ENCODE data around the gene SLC26A4.

SLC26A4 gene

GRCh38 chr7:107697321-107698049 is 36.9 kb downstream of the SLC26A4 start:
- no peak for DNase-seq

GRCh38 chr7:107700570-107700969 is 39.9 kb downstream of the SLC26A4 start:
- no peak for DNase-seq

DNA sequence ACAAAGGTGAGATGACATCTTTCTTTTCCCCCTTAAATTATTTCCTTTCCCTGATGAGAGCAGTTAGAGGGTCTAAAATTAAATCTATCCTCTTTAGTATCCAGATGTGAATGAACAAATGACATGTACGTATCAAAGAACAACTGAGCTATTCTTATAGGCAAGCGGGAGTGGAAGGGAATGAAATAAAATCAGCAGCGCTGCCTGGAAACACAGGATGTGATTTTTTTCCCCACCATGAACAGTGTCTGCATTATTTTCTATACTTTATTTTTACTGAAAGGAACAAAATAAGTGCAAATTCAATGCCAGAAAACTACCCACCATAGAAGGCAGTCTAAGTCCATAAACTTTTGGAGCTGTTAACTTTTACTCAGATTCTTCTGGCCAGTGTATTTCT is 40.6 kb downstream of the SLC26A4 start:
- no peak for DNase-seq

- no peak for DNase-seq
Measured at GRCh38 chr7:107703219-107703618, 42.6 kb downstream of the SLC26A4 start.

- DNase-seq: no peak
Measured at GRCh38 chr7:107703872-107704271, 43.2 kb downstream of the SLC26A4 start.

DNA sequence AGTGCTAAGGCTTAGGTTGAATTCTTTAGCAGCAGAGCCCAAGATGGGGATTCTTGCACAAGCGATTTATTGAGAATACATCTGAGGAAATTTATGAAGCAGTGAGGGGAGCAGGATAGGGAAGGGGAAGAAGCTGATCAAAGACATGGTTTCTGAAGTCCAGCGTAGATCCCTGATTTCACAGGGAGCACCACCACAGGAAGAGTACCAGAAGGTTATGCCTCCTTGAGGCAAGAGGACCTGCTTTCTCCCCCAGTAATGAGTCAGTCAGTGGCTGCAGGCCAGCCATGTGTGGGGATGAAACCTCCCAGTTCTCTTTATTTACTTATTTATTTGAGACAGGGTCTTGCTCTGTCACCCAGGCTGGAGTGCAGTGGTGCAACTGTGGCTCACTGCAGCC is 48.3 kb downstream of the SLC26A4 start:
- DNase-seq: no peak

GRCh38 chr7:107711301-107711700 is 50.7 kb downstream of the SLC26A4 start:
- no peak for DNase-seq

DNA sequence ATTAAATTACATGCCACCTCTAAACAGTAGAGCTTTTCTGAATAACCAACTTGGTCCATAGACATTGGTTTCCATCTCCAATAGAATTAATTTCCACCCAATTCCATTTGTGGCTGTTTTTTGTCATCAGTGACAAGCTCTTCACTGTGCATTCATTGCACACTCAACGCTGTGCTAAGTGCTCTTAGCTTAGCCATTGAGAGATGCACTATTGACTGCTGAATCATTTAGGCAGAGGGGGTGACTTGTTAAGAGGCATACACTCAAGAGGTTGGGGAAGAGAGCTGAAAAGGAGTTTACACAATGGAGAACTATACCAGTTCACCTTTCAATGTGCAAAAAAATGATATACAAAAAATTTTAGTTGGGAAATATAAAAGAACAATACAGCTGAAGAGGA is 51.4 kb downstream of the SLC26A4 start:
- DNase-seq: no peak

GRCh38 chr7:107712896-107713295 is 52.3 kb downstream of the SLC26A4 start:
- DNase-seq: no peak

GRCh38 chr7:107715531-107715930 is 54.9 kb downstream of the SLC26A4 start:
- DNase-seq: no peak

GRCh38 chr7:107718456-107719193 is 58.0 kb downstream of the SLC26A4 start:
- no peak for DNase-seq

GRCh38 chr7:107721286-107721685 is 60.7 kb downstream of the SLC26A4 start:
- no peak for DNase-seq

DNA sequence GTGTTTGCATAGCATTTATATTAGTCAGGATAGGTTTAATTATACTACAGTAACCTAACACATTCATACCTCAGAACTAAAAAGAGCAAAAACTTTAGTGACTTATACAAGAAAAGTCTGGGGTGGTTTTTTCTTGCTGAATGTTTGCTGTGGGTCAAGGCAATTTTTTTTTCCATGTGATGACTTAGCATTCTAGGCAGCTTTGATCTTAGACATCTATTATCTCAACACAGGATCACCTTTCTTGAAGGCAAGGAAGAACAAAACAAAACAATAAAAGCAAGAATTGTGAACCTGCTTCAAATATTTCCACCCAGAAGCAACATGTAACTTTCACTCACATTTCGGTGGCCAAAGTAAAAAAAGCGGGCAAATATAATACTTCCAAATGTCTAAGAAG is 62.6 kb downstream of the SLC26A4 start:
- no peak for DNase-seq

DNA sequence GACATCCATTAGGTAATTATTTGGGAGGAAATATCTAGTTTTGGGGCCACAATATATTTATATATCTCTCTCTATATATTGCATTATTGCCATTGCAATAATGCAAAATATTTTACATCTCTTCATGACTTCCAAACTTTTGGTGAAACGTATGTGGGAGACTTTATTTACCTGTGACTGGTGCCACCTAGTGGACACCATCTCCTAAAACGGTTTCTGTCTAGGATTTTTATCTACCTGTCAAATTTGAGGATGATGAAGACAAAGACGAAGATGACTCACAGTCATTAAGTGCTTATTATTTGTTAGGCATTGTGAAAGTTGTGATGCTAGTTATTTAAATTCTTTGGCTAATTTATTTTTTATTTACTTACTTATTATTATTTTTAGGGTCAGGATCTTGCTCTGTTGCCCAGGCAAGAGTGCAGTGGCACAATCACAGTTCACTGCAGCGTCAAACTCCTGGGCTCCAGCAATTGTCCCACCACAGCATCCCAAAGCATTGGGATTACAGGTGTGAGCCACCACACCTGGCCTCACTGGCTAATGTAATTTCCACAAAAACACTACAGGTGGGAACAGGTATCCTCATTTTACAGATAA is 64.6 kb downstream of the SLC26A4 start:
- DNase-seq: no peak

GRCh38 chr7:107726356-107727130 is 65.9 kb downstream of the SLC26A4 start:
- no peak for DNase-seq

- no peak for DNase-seq
Measured at GRCh38 chr7:107728276-107728675, 67.6 kb downstream of the SLC26A4 start.

DNA sequence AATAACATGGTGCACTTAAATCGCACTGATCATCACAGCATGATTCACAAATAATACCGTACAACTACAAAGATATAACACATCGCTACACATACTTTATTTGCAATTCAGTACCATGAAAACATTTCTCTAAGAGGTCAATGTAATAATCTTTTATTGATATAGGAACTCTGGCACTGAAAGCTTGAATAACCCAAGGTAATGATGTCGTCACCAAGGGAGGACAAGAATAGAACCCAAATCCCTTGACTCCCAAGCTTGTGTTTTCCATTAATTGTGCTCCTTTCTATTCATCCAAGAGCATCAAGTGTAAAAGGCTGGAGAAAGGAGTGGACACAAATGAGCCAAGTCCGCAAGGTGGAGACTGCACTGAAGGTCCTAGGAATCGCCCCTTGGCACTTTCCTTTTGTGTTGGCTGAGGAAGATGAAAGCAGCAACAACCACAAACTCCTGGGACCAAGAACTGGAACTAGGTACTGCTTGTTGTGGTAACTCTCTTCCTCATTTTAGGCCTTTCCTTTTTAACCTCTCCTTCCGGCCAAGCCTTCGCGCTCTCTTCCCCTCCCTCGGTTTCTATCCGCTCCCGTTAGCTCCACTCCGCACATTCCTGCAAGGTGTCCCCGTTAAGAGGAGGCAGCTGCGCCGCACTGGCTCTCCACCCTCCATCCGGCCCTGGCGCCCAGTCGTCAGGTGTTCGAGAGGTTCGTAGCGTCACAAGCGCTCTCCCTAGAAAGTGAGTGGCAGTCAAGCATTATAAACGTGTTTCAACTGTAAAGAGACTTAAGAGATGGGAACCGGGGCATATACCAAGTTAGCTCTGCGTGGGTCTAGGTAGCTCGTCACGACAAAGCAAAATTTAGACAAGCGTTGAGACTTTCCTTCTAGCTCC is 82.3 kb downstream of the SLC26A4 start:
- DNase-seq: peak; percentile 49

- peak; percentile 93 for DNase-seq
Measured at GRCh38 chr7:107743567-107744344, 83.1 kb downstream of the SLC26A4 start, which contains the start of gene CBLL1. CBLL1 (plus strand) TSS chr7:107744142; CDS start chr7:107744164, 22 bp downstream.

DNA sequence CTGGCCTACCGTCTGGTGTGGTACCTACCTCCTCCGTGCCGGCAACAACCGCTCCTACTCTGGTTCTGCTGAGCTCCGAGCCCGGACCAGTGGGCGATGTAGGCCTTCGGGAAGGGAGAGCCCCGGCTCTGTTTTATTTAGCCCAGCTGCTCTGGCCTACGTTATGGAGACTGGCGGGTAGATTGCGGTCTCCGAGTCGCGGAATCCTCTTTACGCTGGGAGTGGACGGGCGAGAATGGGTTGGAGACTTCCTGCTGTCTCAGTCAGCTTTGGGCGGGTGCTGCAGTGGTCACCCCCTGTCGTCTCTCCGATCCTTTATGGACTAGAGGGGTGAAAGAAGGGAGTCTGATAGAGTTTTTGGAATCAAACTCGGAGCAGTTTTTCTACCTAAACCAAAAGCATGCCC is 83.7 kb downstream of the SLC26A4 start:
- no peak for DNase-seq

DNA sequence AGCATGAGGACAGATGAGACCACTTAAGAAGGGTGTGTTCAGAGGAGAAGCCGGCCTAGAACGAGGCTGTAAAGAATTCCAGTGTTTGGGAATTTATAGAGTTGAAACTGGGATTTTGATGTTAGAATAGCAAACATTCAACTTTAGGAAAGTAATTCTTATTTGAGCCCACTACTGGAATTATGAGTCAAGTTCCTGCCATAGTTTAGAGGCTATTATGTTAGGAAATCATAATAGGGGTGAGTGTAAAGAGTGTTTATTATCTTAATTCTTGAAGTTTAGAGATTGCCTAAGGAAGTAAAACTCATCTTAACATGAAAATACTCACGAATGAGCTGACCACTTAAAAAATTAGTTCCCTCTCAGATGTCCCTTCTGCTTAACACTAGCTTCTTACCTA is 85.4 kb downstream of the SLC26A4 start:
- DNase-seq: no peak

DNA sequence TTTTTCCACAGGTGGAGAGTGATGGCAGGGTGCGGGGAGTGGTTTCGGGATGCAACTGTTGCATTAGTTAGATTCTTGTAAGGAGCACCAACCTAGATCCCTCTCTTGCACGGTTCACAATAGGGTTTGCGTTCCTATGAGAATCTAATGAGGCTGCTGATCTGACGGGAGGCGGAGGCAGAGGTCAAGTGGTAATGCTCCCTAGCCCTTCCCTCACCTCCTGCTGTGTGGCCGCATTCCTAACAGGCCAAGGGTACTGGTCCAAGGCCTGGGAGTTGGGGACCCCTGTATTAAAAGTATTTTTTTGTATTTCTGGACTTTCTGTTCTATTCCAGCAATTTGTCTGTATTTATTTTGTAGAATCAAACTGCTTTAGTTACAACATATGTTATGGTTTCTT is 90.5 kb downstream of the SLC26A4 start:
- DNase-seq: no peak
